ES-I3 (cell line): ENCODE measurements around the gene ANKRD33.
"Not testable (repeated sequence)": the region's sequence is repeated elsewhere in the genome, so short reads cannot be mapped to it uniquely, and the experiment has no call there.

Source experiments
- H3K36me3 ChIP-seq: 2 replicates; pipeline ENCODE4 v1.6.1; 2013; ENCODE audit warnings: mild to moderate bottlenecking, low read length, control low read depth, moderate library complexity; ENCODE audit not compliant: insufficient read depth
- H3K4me1 ChIP-seq: 2 replicates; pipeline ENCODE4 v1.6.1; 2013; ENCODE audit warnings: mild to moderate bottlenecking, control low read depth, low read length; ENCODE audit not compliant: insufficient read depth
- H3K9ac ChIP-seq: 2 replicates; pipeline ENCODE4 v1.6.1; 2013; ENCODE audit warnings: low read depth, mild to moderate bottlenecking, low read length, moderate library complexity
- H3K9me3 ChIP-seq: 2 replicates; pipeline ENCODE4 v1.6.1; 2013; ENCODE audit warnings: mild to moderate bottlenecking, low read length, moderate library complexity; ENCODE audit not compliant: control insufficient read depth, insufficient read depth

Gene ANKRD33

GRCh38 chr12:51883295-51883694 lies 4.6 kb upstream of the ANKRD33 start:
- no peaks in the 10 kb centered on the region for H3K9me3 ChIP-seq
- H3K4me1 ChIP-seq: no peaks in the 10 kb centered on the region; the same call in 1 of the 2 replicates
- no peak overlapping the region for H3K9ac ChIP-seq
- no peaks in the 10 kb centered on the region for H3K36me3 ChIP-seq

GRCh38 chr12:51883998-51884675 lies 3.8 kb upstream of the ANKRD33 start:
- Histone ChIP-seq H3K9ac (no peak overlapping the region), H3K9me3 (no peaks in the 10 kb centered on the region), H3K4me1 (no peaks in the 10 kb centered on the region; the same call in 1 of the 2 replicates), H3K36me3 (no peaks in the 10 kb centered on the region)

- Histone ChIP-seq H3K9ac (no peak overlapping the region), H3K9me3 (no peaks in the 10 kb centered on the region), H3K4me1 (no peaks in the 10 kb centered on the region; the same call in 1 of the 2 replicates), H3K36me3 (no peaks in the 10 kb centered on the region)
Measured at GRCh38 chr12:51884676-51885229, 3.1 kb upstream of the ANKRD33 start.

- not testable (repeated sequence) for H3K9ac ChIP-seq, H3K4me1 ChIP-seq, H3K9me3 ChIP-seq, H3K36me3 ChIP-seq
Measured at GRCh38 chr12:51885294-51886020, 2.4 kb upstream of the ANKRD33 start.

GRCh38 chr12:51886021-51886710 lies 1.7 kb upstream of the ANKRD33 start:
- Histone ChIP-seq H3K9me3 (no peaks in the 10 kb centered on the region), H3K9ac (no peak overlapping the region), H3K36me3 (no peaks in the 10 kb centered on the region), H3K4me1 (no peaks in the 10 kb centered on the region; the same call in 1 of the 2 replicates)

GRCh38 chr12:51888316-51889215 lies 663 bp downstream of the ANKRD33 start:
- no peaks in the 10 kb centered on the region for H3K9me3 ChIP-seq
- no peaks in the 10 kb centered on the region for H3K36me3 ChIP-seq
- H3K4me1 ChIP-seq: no peaks in the 10 kb centered on the region; the same call in 1 of the 2 replicates
- peak overlapping the region; percentile 74; the same call in 1 of the 2 replicates for H3K9ac ChIP-seq

- Histone ChIP-seq H3K9me3 (no peaks in the 10 kb centered on the region), H3K9ac (no peak overlapping the region), H3K36me3 (no peaks in the 10 kb centered on the region), H3K4me1 (no peaks in the 10 kb centered on the region; the same call in 1 of the 2 replicates)
Measured at GRCh38 chr12:51889216-51890132, 1.6 kb downstream of the ANKRD33 start.

GRCh38 chr12:51890133-51890464 lies 2.2 kb downstream of the ANKRD33 start:
- Histone ChIP-seq H3K4me1 (no peaks in the 10 kb centered on the region; the same call in 1 of the 2 replicates), H3K9ac (no peak overlapping the region), H3K36me3 (no peaks in the 10 kb centered on the region), H3K9me3 (no peaks in the 10 kb centered on the region)

- Histone ChIP-seq H3K36me3 (no peaks in the 10 kb centered on the region), H3K9ac (no peak overlapping the region), H3K4me1 (peaks cover 2% of the 10 kb centered on the region; the same call in 1 of the 2 replicates), H3K9me3 (no peaks in the 10 kb centered on the region)
Measured at GRCh38 chr12:51890511-51891171, 2.7 kb downstream of the ANKRD33 start.

- Histone ChIP-seq H3K4me1 (peaks cover 2% of the 10 kb centered on the region; the same call in 1 of the 2 replicates), H3K9me3 (no peaks in the 10 kb centered on the region), H3K9ac (no peak overlapping the region), H3K36me3 (no peaks in the 10 kb centered on the region)
Measured at GRCh38 chr12:51891843-51892242, 3.9 kb downstream of the ANKRD33 start.

GRCh38 chr12:51893786-51894185 lies 5.9 kb downstream of the ANKRD33 start:
- no peaks in the 10 kb centered on the region for H3K36me3 ChIP-seq
- no peaks in the 10 kb centered on the region for H3K9me3 ChIP-seq
- peaks cover 2% of the 10 kb centered on the region; the same call in 1 of the 2 replicates for H3K4me1 ChIP-seq
- no peak overlapping the region for H3K9ac ChIP-seq

- Histone ChIP-seq H3K9ac (no peak overlapping the region), H3K4me1 (peaks cover 2% of the 10 kb centered on the region; the same call in 1 of the 2 replicates), H3K36me3 (no peaks in the 10 kb centered on the region), H3K9me3 (no peaks in the 10 kb centered on the region)
Measured at GRCh38 chr12:51895378-51896135, 7.7 kb downstream of the ANKRD33 start.
